Epidermal melanocyte (primary cell): ENCODE results near the gene ADPRHL1.

ENCODE experiments used
- DNase-seq: peaks from one replicate; pipeline ENCODE4 v3.0.0; 2011; ENCODE audit warnings: low spot score; ENCODE audit not compliant: insufficient read length

Gene ADPRHL1

DNA sequence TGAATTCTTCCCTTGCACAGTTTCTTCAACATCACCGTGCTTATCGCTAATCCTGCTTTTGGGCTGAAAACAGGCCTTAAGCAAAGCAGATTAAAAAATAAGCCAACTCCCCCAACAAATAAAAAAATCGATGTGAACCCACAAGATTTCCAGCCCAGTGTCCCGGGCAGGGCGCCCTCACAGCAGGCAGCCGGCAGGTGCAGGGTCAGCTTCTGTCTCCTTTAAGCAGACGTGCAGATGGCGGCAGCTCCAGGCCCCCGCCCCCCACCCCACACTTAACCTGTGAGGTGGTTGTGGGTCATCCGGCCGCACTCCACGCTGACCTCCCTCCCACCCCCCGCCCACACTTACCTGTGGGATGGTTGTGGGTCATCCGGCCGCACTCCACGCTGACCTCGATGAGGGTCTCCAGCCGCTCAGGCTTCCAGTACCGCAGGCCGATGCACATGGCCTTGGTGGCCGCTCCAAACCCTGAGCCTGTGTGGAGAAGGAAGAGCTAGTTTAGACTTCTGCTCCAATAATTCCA is 19.8 kb downstream of the ADPRHL1 start:
- DNase-seq: no peak

DNA sequence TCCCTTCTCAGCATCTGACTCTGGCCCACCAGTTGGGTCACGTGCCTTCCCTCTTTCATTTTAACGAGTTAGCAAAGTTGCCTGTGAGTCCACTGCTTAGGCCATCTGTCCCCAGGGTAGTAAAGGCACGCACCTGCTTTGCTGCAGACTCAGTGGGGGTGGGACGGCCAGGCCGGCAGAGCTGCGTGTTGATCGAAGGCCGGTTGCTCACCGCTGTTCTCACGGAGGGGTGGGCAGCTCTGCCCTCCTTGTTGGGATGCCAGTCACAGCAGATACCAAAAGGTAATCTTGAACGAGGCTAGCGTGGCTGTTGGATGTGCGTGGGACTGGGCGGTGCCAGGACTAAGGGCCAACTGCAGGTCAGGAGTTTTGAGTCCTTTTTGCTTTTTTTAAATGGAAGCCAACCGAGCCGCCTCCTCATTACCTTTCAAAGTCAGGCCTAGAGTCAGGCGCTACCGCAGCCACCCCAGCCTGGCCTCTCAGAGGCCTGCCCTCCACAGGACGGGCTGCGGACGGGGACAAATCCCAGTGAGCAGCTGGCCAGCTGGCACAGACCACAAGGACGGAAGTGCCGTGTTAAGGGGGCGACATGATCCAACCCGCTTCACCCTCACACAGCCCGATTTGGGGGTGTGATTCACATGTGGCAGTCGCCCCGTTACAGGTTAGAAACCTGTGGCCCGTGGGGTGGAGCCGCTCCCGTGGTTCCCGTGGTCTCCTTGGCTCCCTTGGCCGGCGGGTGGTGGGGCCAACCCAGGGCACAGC is 20.6 kb downstream of the ADPRHL1 start:
- DNase-seq: no peak

DNA sequence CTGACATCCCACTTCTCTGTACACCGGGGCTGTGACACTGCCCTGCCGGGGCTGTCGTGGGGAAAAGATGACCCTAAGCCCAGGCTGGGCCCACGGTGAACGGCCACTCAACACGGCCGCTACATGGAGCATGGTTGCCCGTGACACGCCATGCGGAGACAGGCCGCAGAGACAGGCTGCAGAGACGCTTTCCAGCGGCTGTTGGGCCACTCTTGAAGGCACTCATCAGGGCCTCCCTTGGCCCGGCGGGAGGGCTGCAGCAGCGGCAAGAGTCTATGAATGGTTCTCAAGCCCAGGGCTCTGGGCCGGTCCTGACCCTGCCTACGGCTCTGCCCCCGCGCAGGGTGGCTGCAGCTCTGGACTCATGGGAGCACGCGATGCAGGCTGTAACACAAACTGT is 22.1 kb downstream of the ADPRHL1 start:
- DNase-seq: no peak

DNA sequence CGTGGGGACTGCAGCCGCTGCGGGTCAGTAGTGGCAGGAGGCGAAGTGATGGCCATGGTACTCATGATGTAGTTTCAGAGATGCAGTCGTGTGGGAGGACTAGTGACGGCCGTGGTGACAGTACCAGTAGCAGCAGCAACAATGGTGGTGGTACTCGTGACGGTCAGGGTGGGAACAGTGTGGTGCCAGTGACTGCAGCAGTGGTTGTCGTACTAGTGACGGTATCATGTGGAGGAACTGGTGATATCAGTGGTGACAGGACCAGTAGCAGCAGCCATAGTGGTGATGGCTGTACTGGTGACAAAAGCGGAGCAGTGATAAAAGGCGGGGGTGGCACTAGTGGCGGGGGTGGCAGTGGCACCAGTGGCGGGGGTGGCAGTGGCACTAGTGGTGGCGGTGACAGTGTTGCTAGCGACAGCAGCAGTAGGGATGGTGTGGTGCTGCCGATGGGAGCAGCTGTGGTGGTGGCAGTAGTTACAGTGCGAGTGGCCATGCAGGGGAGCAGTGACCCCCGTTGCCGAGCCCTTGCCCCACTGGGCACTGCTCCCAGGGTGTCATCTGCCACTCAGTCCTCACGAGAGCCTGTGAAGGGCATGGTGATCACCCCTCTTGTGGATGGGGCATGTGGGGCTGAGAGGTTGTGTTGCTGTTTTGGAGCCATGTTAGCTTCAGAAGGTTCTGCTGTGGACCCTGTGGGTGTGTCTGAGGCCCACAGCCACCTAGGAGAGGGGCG is 22.7 kb downstream of the ADPRHL1 start:
- no peak for DNase-seq

DNA sequence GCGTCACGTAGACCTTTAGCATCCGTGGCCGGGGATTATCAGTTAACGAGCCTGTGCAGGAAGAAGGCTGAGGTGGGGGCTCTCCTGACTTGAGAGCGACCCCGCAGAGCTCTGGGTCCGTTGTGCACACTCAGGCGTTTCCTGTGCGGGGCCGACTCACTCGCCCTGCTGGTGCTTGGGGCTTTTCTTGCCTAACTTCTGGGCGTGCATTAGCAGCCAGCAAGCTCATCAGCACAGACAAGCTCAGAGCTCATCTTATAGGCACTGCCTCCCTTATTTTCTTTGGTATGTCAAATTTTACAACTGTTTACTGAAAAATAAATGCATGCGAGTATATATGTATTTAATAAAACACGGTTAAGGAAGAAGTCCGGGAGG is 23.7 kb downstream of the ADPRHL1 start:
- no peak for DNase-seq

DNA sequence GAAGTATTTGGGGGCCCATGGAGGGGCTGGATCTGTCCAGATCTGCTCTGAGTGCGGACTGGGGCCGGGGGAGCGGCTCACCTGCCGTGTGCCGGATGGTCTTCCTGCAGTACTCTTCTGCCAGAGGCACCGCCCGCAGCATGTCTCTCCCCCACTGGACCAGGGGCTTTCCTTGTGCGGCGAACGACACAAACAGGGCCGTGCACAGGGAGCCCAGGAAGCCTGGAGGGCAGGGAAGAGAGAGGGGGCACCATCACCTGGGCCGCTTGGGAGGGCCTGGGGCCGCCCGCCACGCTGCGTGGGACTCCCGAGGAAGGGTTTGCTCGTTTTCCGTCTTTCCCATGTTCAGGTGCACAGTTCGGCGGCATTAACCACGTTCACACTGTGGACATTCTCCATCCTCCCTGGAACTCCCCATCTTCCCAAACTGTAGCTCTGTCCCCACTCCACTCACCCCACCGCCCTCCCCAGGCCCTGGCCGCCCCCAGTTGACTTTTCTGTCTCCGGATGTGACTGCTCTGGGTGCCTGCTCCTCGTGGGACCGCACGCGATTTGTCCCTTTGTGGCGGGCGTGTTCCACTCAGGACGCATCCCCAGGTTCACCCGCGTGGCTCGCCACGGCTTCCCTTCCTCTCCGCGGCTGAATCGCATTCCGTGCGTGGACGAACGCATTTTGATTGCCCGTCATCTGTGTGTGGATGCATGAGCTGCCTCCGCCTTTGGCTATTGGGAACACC is 24.2 kb downstream of the ADPRHL1 start:
- DNase-seq: no peak

DNA sequence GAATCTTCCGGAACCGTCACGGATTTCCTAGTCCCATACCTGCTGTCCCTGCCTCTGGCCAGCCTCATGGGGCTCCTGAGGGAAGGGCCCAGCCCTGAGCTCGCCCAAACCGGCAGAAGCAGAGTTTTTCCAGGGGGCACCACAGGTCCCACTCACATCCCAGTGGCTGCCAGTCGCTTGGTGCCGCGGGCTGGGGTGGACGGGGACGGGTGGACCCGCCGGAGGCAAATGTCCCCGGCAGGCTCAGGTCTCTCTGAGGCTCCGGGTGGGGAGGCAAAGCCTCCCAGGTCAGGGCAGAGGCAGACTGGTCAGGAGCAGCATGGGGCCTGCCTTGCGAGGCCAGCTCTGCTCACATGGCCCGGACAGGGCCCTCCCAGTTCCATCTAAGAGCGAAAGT is 24.8 kb downstream of the ADPRHL1 start:
- no peak for DNase-seq

DNA sequence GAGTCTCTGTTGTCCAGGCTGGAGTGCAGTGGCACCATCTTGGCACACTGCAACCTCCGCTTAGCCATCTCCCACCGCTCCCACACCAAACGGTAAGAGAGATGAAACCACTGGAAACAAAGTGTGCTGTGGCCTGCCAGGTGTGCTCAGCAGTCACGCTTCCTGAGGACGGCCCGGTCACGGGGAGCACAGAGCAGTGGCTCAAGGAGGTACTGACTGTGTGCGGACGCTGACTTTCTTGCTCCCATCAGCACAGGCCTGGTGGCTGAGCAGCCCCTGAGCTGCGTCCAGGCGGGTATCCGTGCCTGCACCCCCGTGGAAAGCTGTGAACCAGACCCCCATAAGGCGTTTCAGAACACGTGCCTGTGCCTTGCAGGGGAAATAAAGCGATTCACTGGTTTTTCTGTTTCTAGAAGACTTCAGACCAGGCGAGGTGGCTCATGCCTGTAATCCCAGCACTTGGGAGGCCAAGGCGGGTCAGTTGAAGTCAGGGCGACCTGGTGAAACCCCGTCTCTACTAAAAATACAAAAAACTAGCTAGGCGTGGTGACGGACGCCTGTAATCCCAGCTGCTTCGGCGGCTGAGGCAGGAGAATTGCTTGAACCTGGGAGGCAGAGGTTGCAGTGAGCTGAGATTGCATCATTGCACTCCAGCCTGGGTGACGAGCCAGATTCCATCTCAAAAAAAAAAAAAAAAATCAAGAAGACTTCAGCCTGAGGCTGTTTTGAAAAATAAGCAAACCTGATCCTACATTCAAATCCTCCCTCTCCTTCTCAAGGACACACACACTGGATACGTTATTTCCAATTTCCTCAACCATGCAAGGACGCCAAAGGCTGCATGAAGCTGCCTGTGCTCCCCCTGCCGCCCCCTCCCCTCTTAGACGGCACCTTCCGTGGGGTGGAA is 25.5 kb downstream of the ADPRHL1 start:
- no peak for DNase-seq

DNA sequence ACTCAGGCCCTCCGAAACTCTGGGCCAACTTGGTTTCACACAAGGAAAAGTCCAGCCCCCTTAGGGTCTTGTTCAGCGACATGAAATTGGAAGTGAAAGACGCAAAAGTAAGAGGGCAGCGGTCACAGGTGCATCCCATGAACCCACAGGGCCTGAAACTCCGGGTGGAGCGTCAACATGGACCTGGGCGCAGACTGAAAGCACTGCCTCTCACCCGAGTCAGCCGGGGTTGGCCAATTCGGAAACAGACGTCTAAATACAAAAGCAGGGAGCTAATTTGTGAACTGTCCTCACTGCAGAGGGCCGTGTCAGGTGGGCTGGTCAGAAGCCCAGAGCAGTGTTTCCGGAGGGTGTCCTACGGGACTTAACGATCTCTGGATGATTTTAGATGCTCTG is 26.7 kb downstream of the ADPRHL1 start:
- DNase-seq: no peak

DNA sequence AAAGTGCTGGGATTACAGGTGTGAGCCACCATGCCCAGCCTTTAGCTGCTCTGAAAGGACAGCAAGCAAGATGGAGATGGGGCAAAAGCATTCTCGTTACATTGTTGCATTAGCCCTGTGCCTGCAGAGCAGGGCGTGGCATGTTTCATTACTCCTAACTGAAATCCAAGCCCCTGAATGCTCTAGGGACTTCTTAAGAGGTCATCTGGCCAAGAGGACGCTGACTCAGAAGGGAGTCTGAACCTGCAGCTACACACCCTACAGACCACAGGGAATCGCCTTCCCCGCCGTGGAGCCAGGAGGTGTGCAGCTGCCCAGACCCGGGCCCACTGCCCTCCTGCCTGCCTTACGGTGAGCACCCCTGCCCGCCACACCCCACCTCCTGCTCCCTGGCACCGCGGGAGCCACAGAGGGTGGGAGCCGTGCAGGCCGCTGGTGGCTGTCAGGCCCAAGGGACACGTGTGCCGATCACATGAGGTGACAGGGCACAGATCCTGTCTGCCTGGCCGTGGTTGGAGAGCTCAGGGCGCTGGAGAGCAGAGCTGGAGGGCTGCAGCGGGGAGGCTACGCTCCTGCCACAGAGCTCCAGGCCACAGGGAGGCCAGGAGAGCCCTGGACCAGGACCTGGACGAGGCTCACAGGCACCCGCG is 27.2 kb downstream of the ADPRHL1 start:
- no peak for DNase-seq

DNA sequence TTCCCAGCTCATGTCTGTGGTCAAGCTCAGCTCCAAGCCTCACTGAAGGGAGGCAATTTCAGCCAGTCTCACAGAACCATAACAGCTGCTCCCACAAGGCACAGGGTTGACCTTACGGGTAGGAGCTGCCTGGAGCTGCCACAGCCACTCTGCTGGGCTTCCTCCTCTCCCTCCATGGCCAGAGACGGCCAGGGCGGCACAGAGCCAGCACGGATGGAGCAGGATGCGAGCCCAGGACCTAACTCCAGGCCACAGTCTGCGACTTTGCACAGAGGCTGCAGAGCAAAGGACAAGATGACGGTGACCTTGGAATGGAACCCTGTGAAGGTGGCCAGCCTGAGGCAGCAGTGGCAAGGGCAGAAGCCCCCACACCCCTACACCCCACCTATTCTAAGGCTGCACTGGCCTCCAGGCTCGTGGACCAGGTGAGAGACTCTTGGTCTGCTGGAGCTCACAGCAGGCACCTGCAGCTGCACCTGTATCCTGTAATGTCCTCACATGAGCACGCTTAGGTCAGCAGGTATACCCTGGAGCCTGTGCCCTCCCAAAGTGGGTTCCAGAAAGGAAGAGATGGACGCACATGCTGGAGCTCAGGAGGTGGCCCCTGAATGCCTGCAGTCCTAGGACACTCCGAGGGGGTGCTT is 29.6 kb downstream of the ADPRHL1 start:
- no peak for DNase-seq

DNA sequence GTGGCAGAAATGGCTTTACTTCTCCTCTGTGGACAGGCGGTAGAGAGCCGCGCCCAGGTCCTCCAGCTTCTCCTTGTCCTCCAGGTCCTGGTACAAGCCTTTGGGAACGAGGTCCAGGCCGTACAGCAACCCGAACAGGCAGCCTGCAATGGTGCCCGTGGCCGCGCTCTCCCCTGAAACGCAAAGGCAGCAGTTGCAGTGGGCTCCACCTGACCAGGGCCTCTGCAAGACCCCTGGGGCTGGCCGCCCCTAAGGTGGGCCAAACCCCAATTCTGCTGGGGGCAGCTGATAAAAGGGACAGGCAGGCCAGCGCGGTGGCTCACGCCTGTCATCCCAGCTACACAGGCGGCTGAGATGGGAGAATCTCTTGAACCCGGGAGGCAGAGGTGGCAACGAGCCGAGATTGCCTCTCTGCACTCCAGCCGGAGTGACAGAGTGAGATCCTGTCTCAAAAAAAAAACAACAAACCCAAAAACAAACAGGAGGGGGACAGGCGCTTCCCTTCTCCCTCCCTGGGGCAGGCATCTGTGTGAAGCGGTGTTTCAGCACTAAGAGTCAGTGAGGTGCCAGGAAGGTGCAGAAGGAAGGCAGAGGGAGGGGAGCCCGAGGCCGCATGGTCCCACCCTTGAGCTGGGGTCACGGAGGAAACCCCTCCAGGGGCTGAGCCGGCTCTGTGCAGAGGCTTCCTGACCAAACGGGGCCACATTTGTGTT is 30.3 kb downstream of the ADPRHL1 start:
- DNase-seq: no peak

DNA sequence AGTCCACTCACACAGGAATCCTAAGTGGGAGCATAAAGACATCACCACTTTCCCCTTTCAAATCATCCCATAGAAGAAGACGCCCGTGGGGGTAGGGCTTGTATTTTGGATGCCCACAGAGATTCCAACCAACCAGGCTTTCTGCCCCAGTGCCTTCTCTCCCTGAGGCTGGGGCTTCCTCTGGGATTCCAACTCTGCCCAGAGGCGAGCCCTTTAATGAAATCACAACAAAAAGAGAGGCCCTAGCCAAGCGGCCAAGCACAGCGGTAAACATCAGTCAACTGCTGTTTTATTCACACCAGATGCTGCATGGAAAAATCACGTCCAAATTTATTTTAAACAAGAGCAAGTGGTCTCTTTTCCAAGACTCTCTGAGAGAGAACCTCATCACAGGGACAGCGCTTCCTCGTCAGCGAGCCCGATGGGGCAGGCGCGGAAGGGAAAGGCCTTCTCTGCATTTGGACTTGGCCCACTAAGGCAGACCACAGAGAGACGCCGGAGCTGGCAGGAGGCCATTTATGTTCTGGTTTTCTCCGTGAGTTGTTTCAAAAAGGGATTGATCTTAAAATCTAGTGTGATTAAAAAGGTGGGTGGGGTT is 31.5 kb downstream of the ADPRHL1 start:
- no peak for DNase-seq

DNA sequence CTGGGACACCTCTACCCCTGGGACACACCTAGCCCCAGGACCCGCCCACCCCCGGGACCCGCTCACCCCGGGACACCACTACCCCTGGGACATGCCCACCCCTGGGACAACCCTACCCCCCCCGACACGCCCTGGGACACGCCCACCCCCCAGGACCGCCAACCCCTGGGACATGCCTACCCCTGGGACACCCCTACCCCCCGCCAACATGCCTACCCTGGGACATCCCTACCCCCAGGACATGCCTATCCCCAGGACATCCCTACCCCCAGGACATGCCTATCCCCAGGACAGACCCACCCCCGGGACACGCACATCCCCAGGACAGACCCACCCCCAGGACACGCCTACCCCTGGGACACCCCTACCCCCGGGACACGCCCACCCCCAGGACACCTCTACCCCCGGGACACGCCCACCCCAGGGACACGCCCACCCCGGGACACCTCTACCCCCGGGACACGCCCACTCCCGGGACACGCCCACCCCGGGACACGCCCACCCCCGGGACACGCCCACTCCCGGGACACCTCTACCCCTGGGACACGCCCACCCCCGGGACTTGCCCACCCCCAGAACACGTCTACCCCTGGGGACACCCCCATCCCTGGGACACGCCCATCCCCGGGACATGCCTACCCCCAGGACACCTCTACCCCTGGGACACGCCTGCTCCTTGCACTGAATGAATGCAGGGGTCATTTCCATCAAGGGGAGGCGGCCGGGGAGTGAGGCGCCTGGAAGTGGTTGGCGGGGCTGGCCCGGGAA is 32.3 kb downstream of the ADPRHL1 start:
- DNase-seq: no peak

DNA sequence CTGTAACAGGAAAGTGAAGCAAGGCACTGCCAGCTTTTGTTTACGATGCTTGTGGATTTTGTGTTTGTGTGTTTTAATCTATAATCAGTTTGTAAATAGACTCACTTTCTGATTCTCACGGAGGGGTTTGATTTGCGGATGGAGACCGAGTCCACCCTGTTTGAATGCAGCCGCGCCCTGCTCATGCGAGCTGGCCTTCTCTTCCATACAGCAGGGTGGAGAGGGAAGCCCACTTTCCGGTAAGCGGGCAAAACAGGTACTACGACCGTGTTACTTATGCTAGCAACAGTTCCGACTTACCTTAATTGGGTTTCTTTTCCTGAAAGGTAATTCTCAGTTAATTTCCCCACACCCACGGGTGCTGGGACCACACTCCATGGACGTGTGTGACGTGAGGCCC is 33.1 kb downstream of the ADPRHL1 start:
- no peak for DNase-seq

DNA sequence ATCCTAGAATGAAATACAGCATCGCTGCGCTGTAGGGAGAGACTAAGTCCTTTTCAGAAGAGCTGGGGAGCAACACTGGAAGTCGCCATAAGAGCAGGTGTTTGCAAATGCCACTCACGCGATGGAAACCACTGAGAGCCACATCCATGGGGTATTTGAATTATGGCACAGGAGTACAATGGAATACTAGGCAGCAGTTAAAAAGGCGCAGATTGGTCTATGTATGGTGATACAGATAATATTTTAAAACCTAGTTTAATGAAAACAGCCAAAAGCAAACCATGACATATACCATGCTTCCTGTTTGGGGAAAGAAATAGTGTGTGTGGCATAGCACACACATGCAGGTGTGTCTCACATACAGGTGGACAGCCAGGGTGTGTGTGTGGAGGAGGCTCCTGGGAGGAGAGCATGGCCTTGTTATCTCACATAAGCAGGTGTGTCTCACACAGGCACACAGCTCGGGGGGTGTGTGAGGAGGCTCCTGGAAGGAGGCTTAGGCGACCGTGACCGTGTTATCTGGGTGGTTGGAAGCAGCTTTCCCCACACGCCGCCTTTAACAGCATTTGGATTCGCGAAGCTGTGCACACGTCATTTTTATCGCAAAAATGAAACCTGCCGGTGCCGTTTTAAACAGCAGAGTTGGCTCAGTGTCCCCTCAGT is 33.6 kb downstream of the ADPRHL1 start:
- DNase-seq: no peak

DNA sequence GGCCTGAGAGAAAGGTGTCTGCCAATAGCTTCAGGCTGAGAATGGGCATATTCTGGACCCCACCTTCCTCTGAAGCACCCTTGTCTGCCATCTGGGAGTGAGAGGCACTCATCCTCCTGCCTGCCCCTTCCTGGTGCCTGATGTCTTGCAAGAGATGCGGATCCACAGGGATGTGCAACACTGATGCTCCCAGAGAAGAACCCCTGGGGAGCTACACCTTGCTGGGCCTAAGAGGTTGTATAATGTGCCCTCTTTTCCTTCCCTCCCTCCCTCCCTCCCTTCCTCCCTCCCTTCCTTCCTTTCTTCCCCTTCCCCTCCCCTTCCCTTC is 34.6 kb downstream of the ADPRHL1 start:
- DNase-seq: no peak
